Subcutaneous abdominal adipose tissue (tissue), 5 donors: Measurements from ENCODE around the gene ITIH3.

Experiments
- H3K27ac ChIP-seq: one replicate; pipeline ENCODE4 v1.7.0; 2013; ENCODE audit warnings: low read depth, mild to moderate bottlenecking, inconsistent platforms, low read length, moderate library complexity
- H3K27me3 ChIP-seq, 5 donors: one replicate each; pipeline ENCODE4 v1.7.0; 2013; ENCODE audit warnings: low read length in 5 of 5, inconsistent platforms in 1 of 5; ENCODE audit not compliant: control insufficient read depth in 5 of 5, insufficient read depth in 4 of 5
- H3K36me3 ChIP-seq, 5 donors: one replicate each; pipeline ENCODE4 v1.7.0; 2013; ENCODE audit warnings: low read length in 5 of 5; ENCODE audit not compliant: control insufficient read depth in 5 of 5, insufficient read depth in 5 of 5
- H3K4me1 ChIP-seq, 5 donors: one replicate each; pipeline ENCODE4 v1.7.0; 2013; ENCODE audit warnings: low read length in 5 of 5, mild to moderate bottlenecking in 3 of 5, moderate library complexity in 1 of 5; ENCODE audit not compliant: control insufficient read depth in 5 of 5, insufficient read depth in 5 of 5
- H3K4me3 ChIP-seq, 5 donors: one replicate each; pipeline ENCODE4 v1.7.0; 2013; ENCODE audit warnings: low read length in 5 of 5, low read depth in 1 of 5
- H3K9ac ChIP-seq, 5 donors: one replicate each; pipeline ENCODE4 v1.7.0; 2013; ENCODE audit warnings: low read length in 5 of 5, mild to moderate bottlenecking in 4 of 5, moderate library complexity in 3 of 5
- H3K9me3 ChIP-seq, 5 donors: one replicate each; pipeline ENCODE4 v1.7.0; 2013; ENCODE audit warnings: low read length in 5 of 5; ENCODE audit not compliant: control insufficient read depth in 5 of 5
- donor health status: healthy.
- donor health status: healthy.
- donor health status: healthy.
- donor health status: healthy.
- donor health status: healthy.

The ITIH3 gene

DNA sequence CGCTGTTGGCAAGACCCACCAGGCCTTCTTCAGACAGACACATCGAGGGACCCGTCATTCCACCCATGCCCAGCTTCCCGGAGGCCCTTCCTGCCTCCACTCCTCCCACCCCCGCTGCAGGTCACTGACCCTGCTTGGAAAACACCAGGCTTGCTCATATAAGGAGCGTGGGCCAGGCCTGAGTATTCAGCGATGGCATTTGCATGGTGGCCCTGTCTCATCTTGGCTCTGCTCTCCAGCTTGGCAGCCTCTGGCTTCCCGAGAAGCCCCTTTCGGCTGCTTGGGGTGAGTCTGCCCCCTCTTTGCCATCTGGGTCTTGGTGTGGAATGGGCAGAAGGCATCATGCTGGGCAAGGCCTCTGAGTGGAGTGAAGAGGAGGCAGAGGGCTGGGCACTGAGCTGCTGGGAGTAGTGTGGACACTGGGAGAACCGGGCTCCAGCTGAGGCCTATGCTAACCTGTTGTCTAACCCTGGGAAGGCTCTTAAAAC lies at the start of gene ITIH3:
Gene ITIH3, plus strand, starts transcription at position 185 of the 488 bp plus-strand sequence. Its CDS starts 8 bp downstream, at position 193.
- H3K9ac ChIP-seq, result no peak within 1 kb of the TSS
- no peak within 1 kb of the TSS for H3K27ac ChIP-seq
- H3K4me1 ChIP-seq, result no peaks in the 10 kb centered on the region
- H3K4me3 ChIP-seq, result no peak within 1 kb of the TSS
- peaks cover 0 to 4% (median 2%) of the 10 kb centered on the region in 5 donors for H3K27me3 ChIP-seq
- no peaks in the 10 kb centered on the region for H3K9me3 ChIP-seq
- H3K36me3 ChIP-seq, result no peaks in the 10 kb centered on the region

- Histone ChIP-seq H3K9me3 (no peaks in the 10 kb centered on the region), H3K27me3 (no peaks in the 10 kb centered on the region), H3K36me3 (peaks cover 14 to 62% (median 46%) of the 10 kb centered on the region in 5 donors)
These were observed 42.4 kb upstream of the ITIH3 start for GRCh38 chr3:52752045-52752660.

DNA sequence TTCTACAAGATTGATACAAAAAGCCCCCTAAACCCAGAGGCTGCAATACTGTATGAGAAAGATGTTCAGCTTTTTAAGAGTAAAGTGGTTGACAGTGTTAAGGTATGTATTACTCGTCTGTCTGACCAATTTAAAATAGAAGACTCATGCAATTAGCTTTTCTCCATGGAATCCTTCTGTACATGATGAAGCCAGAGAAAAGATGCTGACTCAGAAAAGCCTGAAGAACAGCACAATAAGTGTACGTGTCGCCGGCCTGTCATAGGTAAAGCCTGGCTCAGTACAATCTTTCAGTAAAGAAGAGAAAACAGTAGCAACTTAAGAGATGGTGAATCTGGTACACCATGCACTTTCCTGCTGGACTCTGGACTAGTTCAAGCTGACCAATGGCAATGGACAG lies 40.2 kb upstream of the ITIH3 start:
- Histone ChIP-seq H3K27me3 (no peaks in the 10 kb centered on the region), H3K9ac (no peak overlapping the region), H3K9me3 (no peaks in the 10 kb centered on the region), H3K4me3 (no peak overlapping the region), H3K36me3 (peaks cover 20 to 65% (median 46%) of the 10 kb centered on the region in 5 donors), H3K27ac (no peak overlapping the region), H3K4me1 (peaks cover 0 to 4% (median 0%) of the 10 kb centered on the region in 5 donors)

More at GRCh38 chr3:52752045-52752660, 42.4 kb upstream of the ITIH3 start:
- Histone ChIP-seq H3K4me3 (no peak overlapping the region), H3K4me1 (peaks cover 0 to 4% (median 0%) of the 10 kb centered on the region in 5 donors), H3K9ac (no peak overlapping the region), H3K27ac (no peak overlapping the region)

- Histone ChIP-seq H3K27me3 (no peaks in the 10 kb centered on the region), H3K4me1 (peaks cover 0 to 4% (median 0%) of the 10 kb centered on the region in 5 donors), H3K27ac (no peak overlapping the region), H3K36me3 (peaks cover 27 to 63% (median 52%) of the 10 kb centered on the region in 5 donors), H3K4me3 (no peak overlapping the region), H3K9ac (no peak overlapping the region), H3K9me3 (no peaks in the 10 kb centered on the region)
These were observed 38.5 kb upstream of the ITIH3 start for GRCh38 chr3:52756141-52756540.

- Histone ChIP-seq H3K36me3 (peaks cover 38 to 67% (median 45%) of the 10 kb centered on the region in 5 donors), H3K27me3 (no peaks in the 10 kb centered on the region), H3K9me3 (no peaks in the 10 kb centered on the region), H3K9ac (no peak overlapping the region), H3K4me3 (no peak overlapping the region), H3K27ac (no peak overlapping the region), H3K4me1 (no peaks in the 10 kb centered on the region)
These were observed 31.1 kb upstream of the ITIH3 start for GRCh38 chr3:52763466-52763865.

GRCh38 chr3:52769786-52770455 lies 24.7 kb upstream of the ITIH3 start:
- Histone ChIP-seq H3K27ac (no peak overlapping the region), H3K4me1 (peaks cover 4 to 19% (median 18%) of the 10 kb centered on the region in 5 donors)

DNA sequence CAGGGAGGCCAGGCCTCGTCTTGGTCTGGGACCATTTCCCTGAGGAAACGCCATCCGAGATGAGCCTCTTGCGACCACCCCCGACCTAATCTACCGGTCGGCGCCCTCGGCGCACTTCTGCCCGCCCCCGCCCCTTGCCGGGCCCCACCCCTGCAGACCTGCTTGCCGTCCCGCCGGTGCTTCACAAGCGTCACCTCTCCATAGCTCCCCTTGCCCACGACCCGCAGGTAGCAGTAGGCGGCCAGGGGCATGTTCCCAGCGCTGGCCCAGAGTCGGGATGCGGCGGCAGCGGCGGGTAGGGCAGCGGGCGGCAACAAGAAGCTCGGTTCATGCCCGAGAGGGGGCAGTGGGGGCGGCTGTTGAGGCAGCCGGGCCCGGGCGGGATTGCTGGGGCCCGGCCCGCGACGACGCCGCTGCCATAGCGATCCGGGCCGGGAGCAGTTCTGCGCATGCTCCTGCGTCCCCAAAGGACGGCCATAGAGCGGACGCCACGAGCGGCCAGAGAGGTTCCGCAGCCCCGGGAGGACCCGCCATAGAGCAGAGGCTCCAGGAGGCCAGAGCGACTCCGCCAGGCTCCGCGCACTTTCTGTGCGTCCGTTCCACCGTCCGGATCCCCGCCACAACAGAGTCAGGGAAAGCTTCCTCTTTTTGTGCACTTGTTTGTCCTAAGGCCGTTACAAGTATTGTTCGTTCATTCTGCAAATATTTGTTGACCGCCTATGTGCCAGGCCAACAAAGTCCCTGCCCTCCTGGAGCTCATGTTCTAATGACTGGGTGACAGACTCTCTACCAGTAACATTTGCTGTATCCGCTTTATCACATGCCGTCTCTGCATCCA lies 23.9 kb upstream of the ITIH3 start, which contains the start of gene NEK4:
Gene NEK4, minus strand, starts transcription at position 445 of the 838 bp plus-strand sequence. Its CDS starts 194 bp downstream, at position 251.
- H3K36me3 ChIP-seq, result peaks cover 10 to 13% (median 11%) of the 10 kb centered on the region in 5 donors
- peak within 1 kb of the TSS; percentile 72 for H3K27ac ChIP-seq
- H3K4me1 ChIP-seq, result peaks cover 4 to 21% (median 19%) of the 10 kb centered on the region in 5 donors
- peak within 1 kb of the TSS; percentile 82 to 99 (median 89) for H3K4me3 ChIP-seq
- no peaks in the 10 kb centered on the region for H3K27me3 ChIP-seq
- H3K9ac ChIP-seq, result peak within 1 kb of the TSS; percentile 72 to 93 (median 92)
- no peaks in the 10 kb centered on the region for H3K9me3 ChIP-seq

More at GRCh38 chr3:52769786-52770455, 24.7 kb upstream of the ITIH3 start:
- no peaks in the 10 kb centered on the region for H3K9me3 ChIP-seq
- H3K36me3 ChIP-seq, result peaks cover 10 to 18% (median 16%) of the 10 kb centered on the region in 5 donors
- H3K9ac ChIP-seq, result peak overlapping the region; percentile 63 to 93 (median 91)
- H3K4me3 ChIP-seq, result peak overlapping the region; percentile 66 to 99 (median 84)
- H3K27me3 ChIP-seq, result no peaks in the 10 kb centered on the region

- no peaks in the 10 kb centered on the region for H3K27me3 ChIP-seq
- H3K9ac ChIP-seq, result peak overlapping the region; percentile 72 to 93 (median 92)
- H3K9me3 ChIP-seq, result no peaks in the 10 kb centered on the region
- H3K36me3 ChIP-seq, result peaks cover 4 to 7% (median 6%) of the 10 kb centered on the region in 5 donors
- H3K4me3 ChIP-seq, result peak overlapping the region; percentile 82 to 99 (median 89)
- peaks cover 4 to 21% (median 19%) of the 10 kb centered on the region in 5 donors for H3K4me1 ChIP-seq
- peak overlapping the region; percentile 72 for H3K27ac ChIP-seq
These were observed 23.3 kb upstream of the ITIH3 start for GRCh38 chr3:52771334-52771681.

- Histone ChIP-seq H3K4me3 (peak overlapping the region; percentile 82 to 99 (median 89)), H3K4me1 (peaks cover 4 to 21% (median 19%) of the 10 kb centered on the region in 5 donors), H3K27ac (no peak overlapping the region), H3K9ac (peak overlapping the region in 3 of 5 donors; percentile 72 to 92 (median 91)), H3K36me3 (peaks cover 3 to 6% (median 6%) of the 10 kb centered on the region in 5 donors), H3K27me3 (no peaks in the 10 kb centered on the region), H3K9me3 (no peaks in the 10 kb centered on the region)
These were observed 22.9 kb upstream of the ITIH3 start for GRCh38 chr3:52771702-52772101.
